HG03521 (cell line): ENCODE data around the gene EYS.
"Not testable (repeated sequence)": the region's sequence is repeated elsewhere in the genome, so short reads cannot be mapped to it uniquely, and the experiment has no call there.

Source experiments
- ATAC-seq: cut with Tn5 transposase; IDR thresholded peaks from one replicate; pipeline ENCODE4 v1.9.1; 2021; ENCODE audit warnings: mild to moderate bottlenecking, moderate library complexity; ENCODE audit not compliant: unreplicated experiment

The EYS gene

GRCh38 chr6:65469650-65470049 lies 237.4 kb downstream of the EYS start:
- no peak for ATAC-seq

GRCh38 chr6:65468307-65468706 lies 238.7 kb downstream of the EYS start:
- no peak for ATAC-seq

- ATAC-seq = no peak
Measured at GRCh38 chr6:65461121-65461520, 245.9 kb downstream of the EYS start.

GRCh38 chr6:65452333-65452732 lies 254.7 kb downstream of the EYS start:
- no peak for ATAC-seq

GRCh38 chr6:65450451-65450850 lies 256.6 kb downstream of the EYS start:
- ATAC-seq = no peak

- ATAC-seq = no peak
Measured at GRCh38 chr6:65449926-65450325, 257.1 kb downstream of the EYS start.

GRCh38 chr6:65448866-65449265 lies 258.2 kb downstream of the EYS start:
- ATAC-seq = no peak

GRCh38 chr6:65436281-65436680 lies 270.7 kb downstream of the EYS start:
- ATAC-seq = no peak

- no peak for ATAC-seq
Measured at GRCh38 chr6:65416621-65417020, 290.4 kb downstream of the EYS start.

GRCh38 chr6:65410309-65410708 lies 296.7 kb downstream of the EYS start:
- ATAC-seq = no peak

GRCh38 chr6:65402564-65402963 lies 304.5 kb downstream of the EYS start:
- ATAC-seq = no peak

- no peak for ATAC-seq
Measured at GRCh38 chr6:65399355-65400084, 307.5 kb downstream of the EYS start.

GRCh38 chr6:65398851-65399250 lies 308.2 kb downstream of the EYS start:
- no peak for ATAC-seq

GRCh38 chr6:65350530-65350929 lies 356.5 kb downstream of the EYS start:
- ATAC-seq = no peak

GRCh38 chr6:65302655-65303054 lies 404.4 kb downstream of the EYS start:
- ATAC-seq = not testable (repeated sequence)

GRCh38 chr6:65299236-65299635 lies 407.8 kb downstream of the EYS start:
- ATAC-seq = no peak

GRCh38 chr6:65295812-65296211 lies 411.2 kb downstream of the EYS start:
- ATAC-seq = no peak

GRCh38 chr6:65289491-65289890 lies 417.5 kb downstream of the EYS start:
- no peak for ATAC-seq

- no peak for ATAC-seq
Measured at GRCh38 chr6:65285275-65285674, 421.8 kb downstream of the EYS start.

GRCh38 chr6:65280060-65280459 lies 427.0 kb downstream of the EYS start:
- no peak for ATAC-seq

GRCh38 chr6:65262241-65262640 lies 444.8 kb downstream of the EYS start:
- no peak for ATAC-seq

- ATAC-seq = no peak
Measured at GRCh38 chr6:65259982-65260381, 447.0 kb downstream of the EYS start.

- ATAC-seq = no peak
Measured at GRCh38 chr6:65259059-65259458, 448.0 kb downstream of the EYS start.
